HG02759 (cell line): Measurements from ENCODE around the gene SH2D7.

Experiments
- ATAC-seq: cut with Tn5 transposase; IDR thresholded peaks from one replicate; pipeline ENCODE4 v1.9.1; 2021; ENCODE audit warnings: mild to moderate bottlenecking, moderate library complexity; ENCODE audit not compliant: unreplicated experiment

SH2D7 gene

DNA sequence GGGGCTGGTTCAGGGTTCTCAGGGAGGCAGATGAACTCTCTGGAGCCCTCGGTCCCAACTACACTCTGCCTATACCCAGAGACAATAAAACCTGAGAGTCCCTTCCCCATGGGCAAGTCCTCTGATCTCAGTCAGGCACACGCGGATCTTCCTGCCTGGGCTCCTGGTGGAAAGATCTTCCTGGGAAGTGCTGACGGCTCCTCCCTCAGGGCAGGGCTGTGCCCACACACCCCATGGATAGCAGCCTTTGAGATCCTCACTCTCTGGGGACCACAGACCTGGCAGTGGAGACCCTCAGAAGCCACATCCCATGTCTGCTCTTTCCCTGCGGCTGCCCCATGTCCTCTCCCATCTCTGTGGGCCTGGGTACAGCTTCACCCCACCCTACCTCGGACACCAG, 10.4 kb downstream of the SH2D7 start:
- no peak for ATAC-seq

DNA sequence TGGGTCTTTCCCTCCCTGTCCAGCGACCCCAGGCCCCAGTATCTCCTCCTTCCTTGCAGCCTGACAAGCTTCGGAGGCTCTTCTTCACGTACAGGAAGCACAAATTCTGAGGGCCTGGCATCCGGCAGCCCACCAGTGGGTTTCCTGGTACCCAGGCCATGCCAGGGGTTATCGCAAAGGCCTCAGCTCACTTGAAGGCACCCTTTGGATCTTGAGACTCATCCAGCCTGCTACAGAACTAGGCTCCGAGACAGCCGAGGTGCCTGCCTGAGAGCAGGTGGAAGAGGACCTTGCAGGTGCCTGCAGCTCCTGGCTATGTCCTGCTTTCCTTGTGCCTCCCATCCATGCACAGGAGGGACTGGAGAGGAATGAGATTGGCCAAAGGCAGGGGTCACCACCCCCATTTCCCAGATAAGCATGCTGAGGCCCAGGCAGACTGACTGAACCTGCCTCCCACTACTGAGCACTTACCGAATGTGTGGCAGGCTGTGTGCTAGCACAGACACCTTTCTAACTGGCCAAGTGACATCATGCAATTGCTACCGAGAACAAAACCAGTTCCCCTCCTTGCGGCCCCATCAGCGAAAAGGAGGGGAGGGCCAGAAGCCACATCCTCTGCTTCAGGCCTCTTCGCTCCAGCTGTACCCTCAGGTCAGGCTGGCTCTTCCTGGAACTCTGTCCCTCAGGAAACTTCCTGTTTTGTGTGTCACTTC, 11.2 kb downstream of the SH2D7 start:
- peak; percentile 73 for ATAC-seq

DNA sequence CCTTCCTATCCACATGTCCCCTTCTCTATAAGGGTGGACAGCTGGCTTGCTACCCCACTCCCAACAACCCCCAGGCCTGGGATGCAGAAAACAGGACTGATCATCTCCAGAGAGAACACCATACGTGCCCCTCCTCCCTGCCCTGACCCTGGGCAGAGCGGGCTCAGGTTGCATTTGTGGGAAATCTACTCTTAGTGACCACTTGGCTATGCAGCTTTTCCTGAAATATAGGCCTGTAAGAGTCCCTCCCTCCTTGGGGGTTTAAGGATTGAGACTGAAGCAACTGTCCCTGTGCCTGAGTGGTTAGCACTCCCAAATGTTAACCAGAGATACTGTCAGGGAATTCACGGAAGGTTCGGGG, 11.7 kb downstream of the SH2D7 start:
- ATAC-seq: peak; percentile 9

DNA sequence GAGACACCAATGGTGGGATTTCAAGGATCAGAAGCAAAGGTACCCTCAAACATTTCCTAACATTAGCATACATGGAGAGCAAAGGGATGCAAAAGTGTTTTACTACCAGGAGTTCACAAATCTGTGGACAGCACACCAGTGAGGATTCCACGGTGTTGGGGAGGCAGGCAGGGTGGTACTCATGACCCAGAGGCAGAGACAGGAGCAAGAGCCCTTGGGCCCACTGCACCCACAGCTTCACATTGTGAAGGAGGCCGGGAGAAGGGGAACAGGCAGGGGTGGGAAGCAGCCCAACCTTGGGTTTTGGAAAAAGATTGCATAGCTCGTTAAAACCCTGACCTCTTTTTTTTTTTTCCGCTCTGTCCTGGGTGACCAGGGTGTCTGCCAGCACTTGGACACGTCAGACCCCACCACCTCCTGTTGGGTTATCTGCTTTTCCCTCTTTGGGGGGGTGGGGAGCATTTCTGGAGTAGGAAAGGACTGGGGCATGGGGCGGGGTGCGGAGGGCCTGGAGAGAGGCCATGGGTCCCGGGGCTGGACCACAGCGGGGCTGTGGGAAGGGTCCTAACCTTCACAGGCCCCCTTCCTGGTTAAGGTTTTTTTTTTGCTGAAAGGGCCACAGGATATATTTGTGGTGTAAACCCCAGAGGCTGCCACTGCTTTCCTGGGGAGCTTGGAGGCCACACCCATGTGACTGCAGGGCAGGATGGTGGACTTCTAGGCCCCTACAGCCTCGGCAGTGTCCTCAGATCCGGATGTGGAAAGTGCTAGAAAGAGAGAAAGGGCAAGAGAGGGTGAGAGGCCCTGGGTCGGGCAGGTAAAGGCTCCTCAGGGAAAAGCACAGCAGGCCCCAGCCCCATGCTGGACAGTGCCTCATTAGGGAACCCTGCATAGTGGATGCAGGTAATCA, 12.5 kb downstream of the SH2D7 start:
- ATAC-seq: no peak

DNA sequence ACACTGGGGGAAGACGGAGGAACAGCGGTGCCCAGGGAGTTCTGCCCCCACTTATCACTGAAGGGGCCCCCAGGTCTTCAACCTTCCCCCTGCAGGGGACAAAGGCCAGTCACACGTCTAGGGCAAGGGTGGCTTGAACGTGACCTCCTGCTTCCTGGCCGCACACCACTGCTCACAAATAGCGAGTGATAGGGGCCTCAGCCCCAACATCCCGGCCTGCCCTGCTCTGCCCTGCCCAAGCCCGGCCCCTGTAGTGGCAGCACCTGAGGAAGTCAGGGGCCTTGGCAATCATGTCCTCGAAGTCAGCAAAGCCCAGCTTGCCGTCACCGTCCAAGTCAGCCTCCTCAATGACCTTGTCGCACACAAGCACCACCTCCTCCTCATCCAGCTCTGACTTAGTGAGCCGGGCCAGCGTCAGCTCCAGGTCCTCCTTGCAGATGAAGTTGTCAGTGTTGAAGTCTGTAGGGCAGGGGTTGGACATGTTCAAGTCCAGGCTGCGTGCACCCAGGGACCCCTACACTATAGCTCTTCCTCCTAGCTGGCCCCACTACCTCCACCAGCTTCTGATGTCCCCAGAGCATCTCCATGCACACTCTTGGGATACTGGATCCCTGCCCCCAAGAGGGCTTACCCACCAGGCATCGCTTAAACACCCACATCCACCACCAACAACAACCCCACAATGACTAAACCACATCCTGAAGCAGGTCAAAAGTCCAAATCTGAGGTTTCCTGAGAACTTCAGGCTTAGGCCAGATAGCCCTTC, 13.3 kb downstream of the SH2D7 start:
- ATAC-seq: no peak

DNA sequence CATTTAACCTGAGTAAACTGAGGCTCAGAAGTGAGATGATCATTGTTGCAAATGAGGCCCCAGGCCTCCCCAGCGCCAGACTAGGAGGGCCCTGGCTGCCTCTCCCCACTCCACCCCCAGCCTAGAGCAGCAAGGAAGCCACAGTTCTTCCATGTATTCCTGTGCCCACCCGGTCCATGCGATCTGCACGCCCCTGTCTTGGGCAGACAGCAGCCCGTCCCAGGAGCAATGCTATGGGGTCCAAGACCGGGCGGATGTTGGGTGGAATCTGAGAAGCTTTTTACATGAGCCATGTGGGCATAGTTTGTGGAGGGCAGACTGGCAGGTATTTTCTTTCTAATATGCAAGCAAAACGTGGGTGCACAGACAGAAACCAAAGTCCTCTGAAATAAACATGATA, 15.1 kb downstream of the SH2D7 start:
- no peak for ATAC-seq

DNA sequence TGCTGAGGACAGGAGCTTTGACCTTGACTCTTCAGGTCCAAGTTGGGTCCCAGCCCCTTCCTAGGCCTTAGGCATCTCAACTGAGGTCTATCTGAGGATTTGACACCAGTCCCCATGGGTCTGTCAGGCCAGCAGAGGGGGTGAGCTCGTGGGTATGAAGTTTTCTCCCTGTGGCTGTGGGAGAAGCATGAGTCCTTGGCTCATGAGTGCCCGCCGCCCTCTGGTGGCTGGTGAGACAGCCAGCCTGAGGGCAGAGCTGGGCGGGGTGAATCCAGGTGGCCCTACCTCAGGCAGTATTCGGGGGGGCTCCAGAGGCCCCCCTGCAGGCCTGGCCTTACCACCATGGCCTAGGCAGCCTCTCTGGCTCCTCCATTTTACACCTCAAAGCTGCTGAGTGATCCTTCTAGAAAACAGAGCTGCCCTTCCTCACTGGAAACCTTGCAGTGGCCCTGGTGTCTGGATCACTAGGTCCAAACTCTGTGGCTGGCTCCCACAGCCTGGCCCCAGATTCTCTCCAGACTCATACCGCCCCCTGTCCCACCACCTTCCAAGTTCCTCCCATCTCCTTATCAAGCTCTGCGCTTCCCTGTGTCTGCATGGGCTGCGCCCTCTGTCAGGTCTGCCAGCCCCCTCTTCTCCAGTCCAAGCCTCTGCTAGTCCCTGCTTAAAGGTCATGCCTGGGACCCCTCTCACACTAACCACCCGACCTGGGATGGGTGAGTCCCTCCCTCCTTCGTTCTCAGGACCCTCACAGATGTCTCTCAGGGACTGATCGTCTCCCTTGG, 16.1 kb downstream of the SH2D7 start:
- ATAC-seq: no peak

DNA sequence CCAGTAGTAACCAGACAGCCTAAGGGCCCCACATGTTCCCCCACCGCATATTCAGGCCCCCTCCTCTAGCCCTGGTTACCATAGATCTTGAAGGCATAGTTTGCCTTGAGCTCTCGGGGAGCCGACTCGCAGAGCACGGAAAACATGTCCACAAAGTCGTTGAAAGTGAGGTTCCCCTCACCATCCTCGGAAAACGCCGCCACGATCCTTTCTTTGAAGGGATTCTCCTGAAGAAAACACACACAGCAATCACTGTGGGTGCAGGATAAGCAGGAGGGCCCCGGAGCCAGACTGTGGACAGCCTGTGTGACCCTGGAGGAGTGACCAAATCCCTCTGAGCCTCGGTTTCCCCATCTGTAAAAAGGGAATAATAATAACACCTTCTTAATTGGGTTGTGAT, 16.8 kb downstream of the SH2D7 start:
- no peak for ATAC-seq

DNA sequence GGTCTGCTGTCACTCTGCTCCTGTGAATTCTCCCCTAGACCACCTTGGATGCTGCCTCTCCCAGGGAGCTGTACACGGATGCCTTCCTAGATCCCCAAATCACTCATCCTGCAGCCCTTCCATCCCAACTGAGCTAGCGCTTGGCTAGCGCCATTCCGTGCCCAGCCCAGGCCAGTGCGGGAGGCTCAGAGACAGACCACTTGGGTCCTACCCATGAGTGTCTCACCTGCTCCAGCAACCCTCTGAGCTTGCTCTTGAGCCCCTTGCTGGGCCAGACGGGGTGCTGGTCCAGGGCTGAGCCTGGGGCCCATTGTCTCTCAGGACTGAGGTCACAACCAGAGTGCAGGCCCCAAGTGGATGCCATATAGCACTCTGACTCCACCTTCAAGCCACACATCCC, 17.7 kb downstream of the SH2D7 start:
- ATAC-seq: no peak

DNA sequence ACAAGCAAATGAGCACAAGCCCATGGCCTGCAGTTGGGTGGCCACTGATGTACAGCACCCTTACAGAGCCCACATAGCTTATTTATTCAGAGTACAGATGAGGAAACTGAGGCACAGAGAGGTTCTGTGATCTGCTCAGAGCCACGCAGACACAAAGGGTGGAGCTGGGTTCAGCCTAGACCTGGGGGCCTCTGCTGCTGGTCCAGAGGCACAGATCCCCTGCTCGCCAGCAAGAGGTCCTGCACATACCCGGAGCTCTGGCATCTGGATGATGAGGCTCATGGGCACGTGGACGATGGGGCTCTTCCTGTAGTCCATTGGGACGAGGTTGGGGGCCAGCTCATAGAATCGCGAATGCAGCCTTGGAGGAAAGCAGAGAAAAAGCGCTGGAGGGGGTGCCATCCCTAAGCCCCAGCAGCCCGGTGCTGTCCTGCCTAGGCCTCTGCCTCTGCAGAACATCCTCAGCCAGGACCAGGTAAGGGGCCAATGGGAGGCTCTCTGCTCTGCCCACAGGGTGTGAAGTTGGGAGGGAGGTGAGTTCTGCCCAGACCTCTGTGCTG, 18.6 kb downstream of the SH2D7 start:
- no peak for ATAC-seq

DNA sequence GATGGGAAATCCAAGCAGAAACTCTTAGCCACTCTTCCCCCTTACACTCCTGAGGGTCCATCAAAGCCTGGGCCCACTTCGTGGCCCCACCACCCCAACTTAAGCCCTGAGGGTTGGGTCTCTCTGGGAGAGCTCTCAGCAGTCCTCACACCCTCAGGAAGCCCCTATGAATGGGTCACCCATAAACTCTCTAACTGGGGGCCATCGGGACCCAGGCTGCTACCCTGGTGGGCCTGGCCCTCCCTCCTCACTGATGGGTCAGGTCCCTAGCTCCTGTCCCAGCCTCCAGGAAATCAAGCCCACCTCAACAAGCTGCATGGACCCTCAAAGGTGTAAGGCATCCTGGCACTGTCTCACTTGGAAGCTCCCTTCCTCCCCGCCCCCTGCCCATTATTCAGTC, 19.4 kb downstream of the SH2D7 start:
- no peak for ATAC-seq

DNA sequence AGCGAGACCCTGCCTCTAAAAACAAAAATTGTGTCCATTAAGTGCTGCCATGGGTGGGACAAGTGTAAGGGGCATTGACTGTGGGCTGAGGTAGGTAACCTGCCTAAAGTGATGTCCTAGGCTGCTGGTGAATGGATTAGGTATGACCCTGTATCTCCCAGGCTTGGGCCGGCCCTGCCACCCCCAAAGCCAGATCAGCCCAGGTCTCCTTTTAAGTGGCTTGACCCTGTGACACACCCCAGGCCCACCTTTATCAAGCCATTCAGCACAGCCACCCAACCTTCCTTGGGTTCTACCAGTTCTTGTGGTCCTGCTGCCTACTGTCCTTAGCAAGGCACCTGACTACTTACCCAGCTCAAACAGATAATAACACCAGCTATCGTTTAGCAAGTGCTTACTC, 20.2 kb downstream of the SH2D7 start:
- ATAC-seq: no peak

DNA sequence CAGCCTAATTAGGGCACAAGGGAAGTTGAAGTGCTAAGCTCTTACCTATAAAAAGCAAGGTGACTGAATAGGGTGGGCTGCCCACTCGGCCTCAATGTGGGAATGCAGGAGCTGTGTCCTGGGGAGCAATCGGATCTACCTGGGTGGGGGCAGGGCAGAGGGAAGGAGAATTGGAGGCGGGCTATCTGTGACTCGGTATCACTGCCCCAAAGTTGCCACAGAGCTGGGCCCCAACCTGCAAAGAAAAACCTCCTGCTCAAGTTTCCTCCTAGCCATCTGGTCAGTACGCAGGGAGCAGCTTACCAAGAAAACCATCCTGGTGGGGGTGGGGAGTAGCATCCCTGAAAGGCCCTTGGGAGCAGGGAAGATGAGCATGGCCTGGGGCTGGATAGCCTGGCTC, 28.2 kb downstream of the SH2D7 start:
- no peak for ATAC-seq

DNA sequence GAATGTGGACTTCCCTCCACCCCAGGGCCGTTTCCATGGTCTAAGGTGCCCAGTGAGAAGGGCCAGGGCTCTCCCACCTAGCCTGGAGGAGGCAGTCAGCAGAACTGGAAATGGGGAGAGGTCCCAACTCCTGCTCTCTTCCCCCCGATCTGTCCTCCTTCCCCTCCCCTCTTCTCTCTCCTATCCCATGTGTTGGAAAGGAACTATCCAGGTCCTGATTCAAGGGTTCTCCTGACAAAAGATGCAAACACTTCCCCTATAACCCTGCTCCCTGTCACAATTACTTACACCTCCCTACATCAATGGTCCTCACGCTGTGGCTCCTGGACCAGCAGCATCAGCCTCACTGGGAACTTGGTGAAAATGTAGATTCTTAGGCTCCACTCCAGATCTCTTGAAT, 32.9 kb downstream of the SH2D7 start:
- ATAC-seq: no peak

DNA sequence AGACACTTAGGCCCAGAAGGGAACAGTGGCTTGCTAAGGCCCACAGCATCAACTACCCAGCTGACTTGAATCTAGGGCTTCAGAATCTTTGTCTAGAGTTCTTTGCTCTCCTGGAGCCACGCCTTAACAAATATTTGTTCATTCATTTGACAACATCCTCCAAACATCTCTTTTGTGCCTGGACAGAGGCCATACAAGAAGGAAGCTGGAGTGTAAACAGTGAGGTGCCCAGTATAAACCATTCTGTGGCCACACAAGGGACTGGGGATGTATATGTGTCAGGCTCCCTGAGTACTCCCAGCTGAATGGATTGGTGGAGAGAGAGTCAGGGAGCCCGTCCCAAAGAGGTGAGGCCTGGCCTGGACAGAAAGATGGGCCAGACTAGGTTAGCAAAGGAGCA, 35.5 kb downstream of the SH2D7 start:
- no peak for ATAC-seq

DNA sequence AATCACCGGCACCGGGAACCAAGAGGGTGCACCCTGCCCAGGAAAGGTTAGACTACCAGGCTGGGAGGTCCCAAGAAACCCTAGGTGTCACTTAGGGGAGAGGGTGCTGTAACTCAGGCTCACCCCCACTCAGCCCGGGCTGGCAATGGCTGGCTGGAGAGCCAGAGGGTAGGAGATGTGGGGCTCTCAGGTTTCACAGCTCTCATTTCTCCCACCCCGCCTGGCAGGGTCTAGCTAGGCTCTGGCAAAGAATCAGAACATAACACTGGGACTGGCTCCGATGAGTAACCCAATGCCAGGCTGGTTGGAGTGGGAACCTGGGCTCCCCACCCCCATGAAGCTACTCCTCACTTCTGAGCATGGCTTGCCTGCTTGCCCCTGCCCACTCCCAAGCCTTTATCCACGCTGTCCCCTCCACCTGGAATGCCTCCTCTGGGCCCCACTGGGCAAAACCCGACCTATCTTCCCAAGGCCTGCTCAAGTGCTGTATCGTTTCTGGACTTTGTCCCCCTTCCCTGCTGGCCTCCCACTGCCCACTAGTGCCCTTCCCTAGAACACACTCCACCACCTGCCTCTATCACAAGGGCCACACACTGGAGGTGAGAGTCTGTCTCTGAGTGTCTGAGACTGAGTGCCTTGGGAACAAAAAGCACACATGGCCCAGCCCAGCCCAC, 36.9 kb downstream of the SH2D7 start:
- ATAC-seq: no peak

DNA sequence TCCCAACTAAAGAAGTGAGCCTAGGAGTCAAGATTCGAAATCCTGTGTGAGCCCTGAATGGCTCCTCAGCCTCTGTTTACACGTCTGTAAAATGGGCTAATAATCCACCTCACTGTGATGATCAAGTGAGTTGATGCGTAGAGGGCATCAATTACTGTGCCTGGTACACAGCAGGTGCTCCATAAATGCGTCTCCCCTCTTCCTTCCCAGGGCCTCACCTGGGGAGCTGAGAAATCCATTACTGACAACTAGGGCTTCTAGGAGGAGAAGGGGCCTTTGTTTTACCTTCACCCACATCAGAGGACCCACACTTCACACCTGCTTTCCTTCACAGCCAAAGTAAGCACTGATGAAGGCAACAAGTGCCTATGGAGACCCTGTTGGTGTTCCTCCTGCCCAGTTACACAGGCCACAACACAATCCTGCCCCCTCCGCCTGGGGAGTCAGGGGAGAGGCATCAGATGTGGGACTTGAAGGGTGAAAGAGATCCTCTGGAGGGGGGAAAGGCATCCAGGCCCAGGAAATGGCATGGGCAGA, 37.5 kb downstream of the SH2D7 start:
- ATAC-seq: no peak

DNA sequence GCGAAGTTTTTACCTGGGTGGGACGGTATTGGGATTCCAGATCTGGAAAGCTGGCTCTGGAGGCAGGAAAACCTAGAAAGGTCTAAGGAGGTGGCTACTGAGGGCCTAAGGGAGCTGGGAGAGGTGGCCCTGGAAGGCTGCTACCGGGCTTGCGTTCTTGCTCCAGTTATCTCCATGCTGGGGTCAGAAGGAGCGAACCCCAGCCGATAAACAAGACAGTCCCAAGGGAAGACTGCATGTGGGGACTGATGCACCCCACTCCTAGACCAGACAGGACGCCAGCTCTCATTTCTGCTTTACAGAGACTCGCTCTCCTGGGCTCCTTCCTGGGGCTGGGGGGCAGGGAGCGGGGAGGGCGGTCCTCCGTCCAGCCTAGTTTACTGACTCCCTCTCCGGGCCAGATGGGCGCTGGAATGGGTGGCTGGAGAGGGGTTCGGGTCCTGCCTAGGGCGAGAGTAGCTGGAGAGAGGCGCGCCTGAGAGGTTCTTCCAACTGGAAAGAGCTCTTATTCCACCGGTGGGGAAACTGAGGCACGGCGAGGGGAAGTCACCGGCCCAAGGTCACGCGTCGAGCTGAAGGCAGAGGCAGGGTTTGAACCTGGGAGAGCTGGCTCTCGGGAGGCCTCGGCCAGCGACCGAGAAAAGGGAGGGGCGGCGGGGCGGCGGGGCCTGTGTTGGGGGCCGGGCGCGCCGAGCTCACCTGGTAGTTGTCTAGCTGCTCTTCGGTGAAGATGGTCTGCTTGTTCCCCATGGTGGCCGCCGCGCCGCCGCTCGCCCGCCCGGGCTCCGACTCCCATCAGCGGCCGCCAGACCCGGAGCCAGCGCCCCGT, 38.3 kb downstream of the SH2D7 start:
- peak; percentile 60 for ATAC-seq
